ENCODE data around the gene JUND. TPM values are rescaled to one million over a fixed set of nuclear protein-coding genes. Genes with fewer than 3 reads are reported as not detected.

Gene JUND
- polyA plus RNA-seq, 1 donor (not counting 4 experiments of a cell fraction or from before 2014, with no cell fraction given) = 17.2 TPM

- Histone ChIP-seq H4K20me1 (ENCODE audit: control insufficient read depth, extremely low read depth, insufficient read depth, low read length) (no peaks in the 10 kb centered on the region), H3K9ac (ENCODE audit: control insufficient read depth, extremely low read depth, insufficient read depth, low read length) (no peak overlapping the region), H3K27me3 (ENCODE audit: control insufficient read depth, extremely low read depth, insufficient read depth, low read length) (no peaks in the 10 kb centered on the region), H2AFZ (ENCODE audit: control insufficient read depth, low read length) (no peak overlapping the region), H3K79me2 (ENCODE audit: control insufficient read depth, insufficient read depth, low read length) (no peaks in the 10 kb centered on the region), H3K4me1 (ENCODE audit: control insufficient read depth, extremely low read depth, insufficient read depth, low read length) (no peaks in the 10 kb centered on the region), H3K27ac (ENCODE audit: control insufficient read depth, insufficient read depth, low read length) (no peak overlapping the region), H3K36me3 (ENCODE audit: control insufficient read depth in 2 of 2, extremely low read depth in 1 of 2, insufficient read depth in 2 of 2, low read length in 2 of 2) (no peaks in the 10 kb centered on the region), H3K9me1 (ENCODE audit: control insufficient read depth, extremely low read depth, insufficient read depth, low read length) (no peaks in the 10 kb centered on the region), H3K4me2 (ENCODE audit: control insufficient read depth, extremely low read depth, insufficient read depth, low read depth, low read length) (no peak overlapping the region), H3K9me3 (ENCODE audit: control insufficient read depth, low read depth, low read length) (no peaks in the 10 kb centered on the region), H3K4me3 (ENCODE audit: control insufficient read depth in 2 of 3, extremely low read depth in 1 of 3, insufficient read depth in 2 of 3, low read depth in 1 of 3, low read length in 3 of 3) (no peak overlapping the region)
- no peak for DNase-seq (ENCODE audit: low read depth, low spot score)
- TF ChIP-seq EZH2 (IDR thresholded peaks at IDR 0.05; ENCODE audit: low read length) (no peak), CTCF (optimal IDR thresholded peaks at IDR 0.05 in 1 of 3, IDR thresholded peaks at IDR 0.05 in 1 of 3, conservative IDR thresholded peaks at IDR 0.05 in 1 of 3; ENCODE audit: extremely low read depth in 1 of 3, insufficient read depth in 2 of 3, low read length in 3 of 3) (no peak)
- no peak for FAIRE-seq
- dilution Hi-C loops (cut with MboI; ENCODE audit: extremely low pct_ligation_motif_present, low sequenced_read_pairs) = no loop called here
These were observed 17.2 kb upstream of the JUND start for GRCh38 chr19:18298601-18299000.

- Histone ChIP-seq H3K4me1 (ENCODE audit: control insufficient read depth, extremely low read depth, insufficient read depth, low read length) (peaks cover 10% of the 10 kb centered on the region), H3K4me2 (ENCODE audit: control insufficient read depth, extremely low read depth, insufficient read depth, low read depth, low read length) (no peak overlapping the region), H3K9ac (ENCODE audit: control insufficient read depth, extremely low read depth, insufficient read depth, low read length) (no peak overlapping the region), H3K36me3 (ENCODE audit: control insufficient read depth in 2 of 2, extremely low read depth in 1 of 2, insufficient read depth in 2 of 2, low read length in 2 of 2) (no peaks in the 10 kb centered on the region), H3K27me3 (ENCODE audit: control insufficient read depth, extremely low read depth, insufficient read depth, low read length) (no peaks in the 10 kb centered on the region), H3K9me3 (ENCODE audit: control insufficient read depth, low read depth, low read length) (no peaks in the 10 kb centered on the region), H3K79me2 (ENCODE audit: control insufficient read depth, insufficient read depth, low read length) (no peaks in the 10 kb centered on the region), H3K27ac (ENCODE audit: control insufficient read depth, insufficient read depth, low read length) (no peak overlapping the region), H4K20me1 (ENCODE audit: control insufficient read depth, extremely low read depth, insufficient read depth, low read length) (no peaks in the 10 kb centered on the region), H3K4me3 (ENCODE audit: control insufficient read depth in 2 of 3, extremely low read depth in 1 of 3, insufficient read depth in 2 of 3, low read depth in 1 of 3, low read length in 3 of 3) (no peak overlapping the region), H3K9me1 (ENCODE audit: control insufficient read depth, extremely low read depth, insufficient read depth, low read length) (no peaks in the 10 kb centered on the region), H2AFZ (ENCODE audit: control insufficient read depth, low read length) (no peak overlapping the region)
- TF ChIP-seq CTCF (optimal IDR thresholded peaks at IDR 0.05 in 1 of 3, IDR thresholded peaks at IDR 0.05 in 1 of 3, conservative IDR thresholded peaks at IDR 0.05 in 1 of 3; ENCODE audit: extremely low read depth in 1 of 3, insufficient read depth in 2 of 3, low read length in 3 of 3) (no peak), EZH2 (IDR thresholded peaks at IDR 0.05; ENCODE audit: low read length) (no peak)
- dilution Hi-C loops (cut with MboI; ENCODE audit: extremely low pct_ligation_motif_present, low sequenced_read_pairs) = no loop called here
- no peak for FAIRE-seq
- no peak for DNase-seq (ENCODE audit: low read depth, low spot score)
These were observed 15.9 kb upstream of the JUND start for GRCh38 chr19:18297308-18297707.
